GM21381 (cell line): Measurements from ENCODE around the gene SMAP1.
"Not testable (repeated sequence)": the region's sequence is repeated elsewhere in the genome, so short reads cannot be mapped to it uniquely, and the experiment has no call there.

Experiments used
- ATAC-seq: cut with Tn5 transposase; IDR thresholded peaks from one replicate; pipeline ENCODE4 v1.9.1; 2021; ENCODE audit warnings: mild to moderate bottlenecking, moderate library complexity; ENCODE audit not compliant: unreplicated experiment

Gene SMAP1

DNA sequence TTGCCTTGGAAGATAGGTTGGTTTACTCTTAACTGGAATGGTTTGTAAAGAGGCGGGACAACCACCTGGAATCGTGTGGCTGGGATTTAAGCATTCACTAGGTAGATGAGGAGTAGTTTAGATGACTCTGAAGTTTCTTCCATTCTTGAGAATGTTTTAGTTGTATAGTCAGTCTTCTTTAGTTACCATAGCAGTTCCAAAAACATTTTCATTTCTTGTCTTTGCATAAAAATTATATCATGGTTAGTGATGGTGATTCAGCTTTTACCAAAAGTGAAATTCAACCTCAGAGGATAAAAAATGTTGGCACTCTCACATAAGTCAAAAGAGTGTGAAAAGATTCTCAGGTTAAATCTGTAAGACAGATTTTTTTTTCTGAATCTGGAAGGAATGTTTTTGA lies 70.3 kb downstream of the SMAP1 start:
- ATAC-seq = no peak

DNA sequence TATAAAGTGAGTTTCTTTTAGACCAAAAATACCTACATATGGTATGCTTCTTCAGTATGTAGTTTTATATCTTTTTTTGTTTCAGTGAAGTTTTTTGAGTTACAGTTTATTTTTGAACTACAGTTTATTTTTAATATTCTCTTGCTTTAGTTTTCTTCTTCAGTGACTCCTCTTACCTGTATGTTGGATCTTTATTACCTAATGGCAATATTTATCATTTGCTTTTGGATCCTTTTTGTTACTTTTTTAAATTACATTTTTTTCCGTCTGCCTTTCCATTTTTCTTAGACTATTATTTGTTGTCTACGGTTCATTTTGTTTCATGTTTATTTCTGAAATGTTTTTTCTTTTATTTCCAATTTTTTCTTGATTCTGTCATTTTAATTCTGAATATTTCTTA lies 71.9 kb downstream of the SMAP1 start:
- ATAC-seq = no peak

DNA sequence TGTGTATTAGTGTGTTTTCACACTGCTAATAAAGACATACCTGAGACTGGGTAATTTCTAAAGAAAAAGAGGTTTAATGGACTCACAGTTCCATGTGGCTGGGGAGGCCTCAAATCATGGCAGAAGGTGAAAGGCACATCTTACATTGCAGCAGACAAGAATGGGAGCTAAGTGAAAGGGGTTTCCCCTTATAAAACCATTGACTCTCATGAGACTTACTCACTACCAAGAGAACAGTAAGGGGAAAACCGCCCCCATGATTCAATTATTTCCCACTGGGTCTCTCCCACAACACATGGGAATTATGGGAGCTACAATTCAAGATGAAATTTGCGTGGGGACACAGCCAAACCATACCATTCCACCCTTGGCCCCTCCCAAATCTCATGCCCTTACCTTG lies 73.1 kb downstream of the SMAP1 start:
- ATAC-seq = not testable (repeated sequence)

DNA sequence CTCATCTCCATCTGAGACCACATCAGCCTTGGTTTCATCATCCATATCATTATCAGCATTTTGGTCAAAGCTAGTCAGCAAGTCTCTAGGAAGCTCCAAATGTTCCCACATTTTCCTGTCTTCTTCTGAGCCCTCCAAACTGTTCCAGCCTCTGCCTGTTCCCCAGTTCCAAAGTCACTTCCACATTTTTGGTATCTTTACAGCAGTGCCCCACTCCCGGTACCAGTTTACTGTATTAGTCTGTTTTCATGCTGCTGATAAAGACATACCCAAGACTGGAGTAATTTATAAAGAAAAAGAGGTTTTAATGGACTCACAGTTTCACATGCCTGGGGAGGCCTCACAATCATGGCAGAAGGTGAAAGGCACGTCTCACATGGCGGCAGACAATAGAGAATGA lies 74.8 kb downstream of the SMAP1 start:
- not testable (repeated sequence) for ATAC-seq

DNA sequence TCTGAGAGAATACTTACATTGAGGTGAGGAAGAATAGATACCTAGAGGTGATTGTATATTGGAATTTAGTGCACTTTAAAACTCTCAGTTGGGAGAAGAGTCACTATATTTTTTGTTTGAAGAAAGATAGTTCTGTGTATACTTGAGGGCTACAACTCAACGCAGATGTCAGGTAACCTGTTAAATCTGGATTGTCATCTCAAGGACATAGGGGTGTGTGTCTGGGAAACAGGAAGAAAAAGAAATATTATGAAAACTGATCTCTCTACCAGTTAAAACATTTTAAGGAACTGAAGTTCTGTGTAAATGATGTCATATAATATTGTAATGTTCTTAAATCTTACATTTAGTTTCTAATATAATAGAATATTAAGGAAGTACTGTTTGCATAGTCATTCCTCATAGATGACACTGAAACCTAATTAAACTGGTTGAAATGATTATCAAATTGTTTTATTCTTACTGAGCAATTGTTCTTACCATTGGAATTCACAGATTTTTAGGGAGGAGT lies 86.2 kb downstream of the SMAP1 start:
- no peak for ATAC-seq

DNA sequence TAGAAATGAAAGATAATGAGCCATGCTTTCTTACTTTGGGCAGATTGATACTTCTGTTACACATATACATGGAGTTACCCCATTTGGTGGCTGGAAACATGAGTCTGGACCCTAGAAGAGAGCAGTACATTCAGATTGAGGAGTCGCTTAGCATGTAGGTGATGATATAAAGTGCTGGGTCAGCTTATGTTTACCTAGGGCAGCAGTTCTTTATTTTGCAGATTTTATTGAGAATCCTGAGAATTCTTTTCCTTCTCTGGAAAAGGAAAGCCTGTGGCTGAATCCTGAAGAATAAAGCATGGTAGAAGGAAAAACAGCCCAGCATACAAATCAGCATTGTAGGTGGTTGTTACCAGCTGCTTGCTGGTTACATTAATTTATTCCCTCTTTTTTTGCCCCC lies 91.2 kb downstream of the SMAP1 start:
- ATAC-seq = no peak

DNA sequence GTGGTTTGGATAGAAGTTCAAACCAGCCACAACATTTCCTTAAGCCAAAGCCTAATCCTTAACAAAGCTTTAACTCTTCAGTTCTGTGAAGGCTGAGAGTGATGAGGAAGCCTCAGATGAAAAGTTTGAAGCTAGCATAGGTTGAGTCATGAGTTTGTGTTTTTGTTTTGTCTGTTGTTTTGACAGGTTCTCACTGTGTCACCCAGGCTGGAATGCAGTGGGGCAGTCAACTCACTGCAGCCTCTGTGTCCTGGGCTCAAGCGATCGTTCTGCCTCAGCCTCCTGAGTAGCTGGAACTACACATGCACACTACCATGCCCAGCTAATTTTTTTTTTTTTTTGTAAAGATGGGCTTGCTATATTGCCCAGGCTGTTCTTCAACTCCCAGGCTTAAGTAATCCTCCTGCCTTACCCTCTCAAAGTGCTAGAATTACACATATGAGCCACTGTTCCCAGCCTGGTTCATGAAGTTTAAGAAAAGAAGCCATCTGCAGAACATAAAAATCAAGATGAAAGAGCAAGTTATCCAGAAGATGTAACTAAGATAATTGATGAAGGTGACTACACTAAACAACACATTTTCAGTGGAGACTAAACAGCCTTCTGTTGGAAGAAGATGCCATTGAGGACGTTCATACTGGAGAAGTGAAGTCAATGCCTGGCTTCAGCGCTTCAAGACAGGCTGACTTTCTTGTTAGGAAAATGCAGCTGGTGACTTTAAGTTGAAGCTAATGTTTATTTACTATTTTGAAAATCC lies 96.2 kb downstream of the SMAP1 start:
- no peak for ATAC-seq

DNA sequence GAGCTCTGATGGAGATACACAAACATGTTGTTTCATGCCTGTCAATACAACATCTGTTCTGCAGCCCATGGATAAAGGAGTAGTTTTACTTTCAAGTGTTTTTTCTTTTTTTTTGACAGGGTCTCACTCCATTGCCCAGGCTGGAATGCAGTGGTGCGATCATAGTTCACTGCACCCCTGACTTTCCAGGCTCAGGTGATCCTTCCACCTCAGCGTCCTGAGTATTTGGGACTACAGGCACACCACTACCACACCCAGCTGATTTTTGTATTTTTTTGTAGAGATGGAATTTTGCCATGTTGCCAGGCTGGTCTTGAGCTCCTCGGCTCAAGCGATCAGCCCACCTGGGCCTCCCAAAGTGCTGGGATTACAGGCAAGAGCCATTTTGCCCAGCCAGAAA lies 97.0 kb downstream of the SMAP1 start:
- ATAC-seq = no peak

DNA sequence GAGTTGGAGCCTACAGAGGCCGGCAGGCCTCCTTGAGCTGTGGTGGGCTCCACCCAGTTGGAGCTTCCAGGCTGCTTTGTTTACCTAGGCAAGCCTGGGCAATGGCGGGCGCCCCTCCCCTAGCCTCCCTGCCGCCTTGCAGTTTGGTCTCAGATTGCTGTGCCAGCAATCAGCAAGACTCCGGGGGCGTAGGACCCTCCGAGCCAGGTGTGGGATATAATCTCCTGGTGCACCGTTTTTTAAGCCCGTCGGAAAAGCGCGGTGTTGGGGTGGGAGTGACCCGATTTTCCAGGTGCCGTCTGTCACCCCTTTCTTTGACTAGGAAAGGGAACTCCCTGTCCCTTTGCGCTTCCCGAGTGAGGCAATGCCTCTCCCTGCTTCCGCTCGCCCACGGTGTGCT lies 103.7 kb downstream of the SMAP1 start:
- ATAC-seq = not testable (repeated sequence)

DNA sequence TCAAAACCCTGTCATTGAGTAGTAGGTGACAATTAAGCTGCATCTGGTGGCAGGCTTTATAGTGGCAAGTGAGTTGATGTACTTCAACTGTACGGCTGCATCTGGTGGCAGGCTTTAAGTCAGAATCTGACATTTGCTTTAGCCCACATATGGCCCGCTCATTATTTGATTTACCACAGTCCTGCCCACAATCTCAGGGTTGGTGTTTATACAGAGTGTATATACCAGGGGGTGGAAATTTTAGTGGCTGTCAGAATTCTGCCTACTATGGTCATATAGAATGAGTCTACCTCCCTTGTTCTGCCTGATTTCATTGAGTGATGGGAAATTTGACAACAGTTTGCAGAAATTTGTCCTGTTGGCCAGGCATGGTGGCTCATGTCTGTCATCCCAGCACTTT lies 112.3 kb downstream of the SMAP1 start:
- no peak for ATAC-seq

DNA sequence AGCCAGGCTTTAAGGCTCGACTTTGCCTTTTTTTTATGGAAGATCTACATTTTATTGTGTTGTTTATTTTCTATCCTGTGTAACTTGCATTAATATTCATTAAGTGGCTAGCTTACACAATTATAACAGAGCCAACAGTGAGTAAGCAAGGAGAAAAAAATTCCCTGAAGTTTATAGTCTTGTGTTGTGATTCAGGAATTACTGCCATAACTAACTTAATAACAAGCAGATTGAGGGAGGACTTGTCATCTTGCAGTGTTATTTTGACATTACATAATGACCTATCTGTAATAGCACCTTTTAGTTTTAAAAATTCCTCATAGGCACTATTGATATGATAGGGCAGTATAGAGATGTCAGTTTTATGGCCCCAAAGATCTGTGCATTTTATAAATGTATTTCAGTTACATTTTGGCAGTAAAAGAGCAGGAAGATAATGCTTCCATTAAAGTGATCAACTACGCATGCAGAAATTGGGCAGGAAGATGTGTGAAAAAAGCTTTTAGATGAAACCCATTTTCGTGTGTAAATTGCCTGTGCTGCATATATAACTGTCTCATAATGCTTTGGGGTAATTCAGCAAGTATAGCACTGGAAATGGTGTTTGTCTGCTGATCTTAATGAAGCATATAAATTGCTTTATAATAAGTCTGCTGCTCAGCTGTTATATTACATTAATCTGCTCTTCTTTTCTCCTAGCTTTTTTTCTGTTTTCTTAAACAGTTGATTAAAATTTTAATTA lies 123.0 kb downstream of the SMAP1 start:
- no peak for ATAC-seq

DNA sequence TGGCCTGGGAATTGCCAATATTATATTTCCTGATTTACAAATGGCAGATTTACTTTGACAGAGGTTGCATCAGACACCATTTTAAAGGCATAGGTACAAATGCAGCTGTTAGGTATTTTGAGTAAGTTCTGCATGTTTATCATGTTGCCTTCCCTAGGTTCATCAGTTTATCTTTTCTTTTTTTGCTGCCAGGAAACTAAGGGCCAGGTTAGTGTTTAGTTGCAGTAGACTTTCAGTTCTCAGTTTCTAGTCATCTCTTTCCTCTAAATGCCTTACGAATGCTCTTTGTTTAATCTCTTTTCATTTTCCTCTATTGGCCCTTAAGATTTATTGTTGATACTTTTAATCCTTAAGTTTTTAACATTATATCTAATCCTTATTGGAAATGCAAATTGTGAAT lies 129.9 kb downstream of the SMAP1 start:
- ATAC-seq = peak; percentile 93

DNA sequence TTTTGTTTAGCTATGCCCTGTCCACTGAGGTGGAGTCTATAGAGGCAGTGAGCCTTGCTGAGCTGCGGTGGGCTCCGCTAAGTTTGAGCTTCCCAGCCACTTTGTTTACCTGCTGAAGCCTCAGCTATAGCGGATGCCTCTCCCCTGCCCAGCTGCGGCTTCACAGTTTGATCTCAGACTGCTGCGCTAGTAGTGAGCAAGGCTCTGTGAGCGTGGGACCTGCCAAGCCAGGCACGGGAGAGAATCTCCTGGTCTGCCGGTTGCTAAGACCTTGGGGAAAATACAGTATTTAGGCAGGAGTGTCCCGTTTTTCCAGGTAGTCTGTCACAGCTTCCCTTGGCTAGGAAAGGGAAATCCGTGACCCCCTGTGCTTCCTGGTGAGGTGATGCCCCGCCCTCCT lies 138.4 kb downstream of the SMAP1 start:
- ATAC-seq = no peak

DNA sequence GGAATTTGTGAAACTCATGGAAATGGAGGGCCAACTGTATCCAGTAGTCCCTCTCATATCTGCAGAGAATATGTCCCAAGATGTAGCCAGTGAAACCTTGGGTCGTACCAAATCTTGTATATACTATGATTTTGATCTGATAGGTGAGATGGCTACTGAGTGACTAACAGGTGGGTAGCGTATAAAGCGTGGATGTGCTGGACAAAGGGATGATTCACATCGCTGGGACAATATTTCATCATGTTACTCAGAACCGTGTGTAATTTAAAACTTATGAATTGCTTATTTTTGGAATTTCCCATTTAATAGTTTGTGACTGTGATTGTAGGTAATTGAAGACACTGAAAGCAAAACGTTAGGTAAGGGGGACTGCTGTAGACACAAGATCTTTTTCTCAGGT lies 144.1 kb downstream of the SMAP1 start:
- ATAC-seq = no peak

DNA sequence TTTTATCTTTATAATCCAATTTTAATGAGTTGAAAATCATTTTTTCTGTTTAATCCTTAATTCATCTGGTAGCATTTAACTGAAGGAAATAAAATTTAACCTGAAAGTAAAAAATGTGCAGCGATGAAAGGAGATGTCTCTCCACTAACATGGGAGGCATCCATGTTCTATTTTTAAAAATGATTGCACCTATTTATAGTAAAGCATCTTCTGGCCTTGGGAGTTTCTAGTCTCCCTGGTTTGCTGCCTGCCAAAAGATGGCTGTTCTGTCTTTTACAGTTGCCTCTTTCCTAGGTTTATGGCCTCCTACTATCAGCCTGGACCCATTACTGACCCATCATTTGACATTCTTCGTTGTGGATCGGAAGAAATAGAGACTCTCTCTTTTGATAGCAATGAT lies 146.2 kb downstream of the SMAP1 start:
- no peak for ATAC-seq

DNA sequence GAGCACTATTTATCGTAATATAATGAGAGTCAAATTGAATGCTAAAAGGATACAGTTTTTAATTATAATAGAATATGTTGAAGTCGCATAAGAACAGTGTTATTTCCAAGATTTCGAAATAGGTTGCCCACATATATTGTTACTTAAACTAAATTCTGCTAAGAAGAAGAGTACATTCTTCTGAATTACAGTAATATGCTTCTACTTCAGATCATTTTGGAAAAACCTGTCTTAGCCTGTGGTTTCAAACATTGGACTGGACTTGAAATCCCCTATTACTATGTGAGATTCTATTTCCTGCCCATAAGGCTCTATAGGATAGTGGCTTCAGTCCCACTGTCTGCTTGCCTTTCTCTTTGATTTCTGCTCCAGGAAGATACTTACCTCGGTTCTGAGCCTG lies 152.0 kb downstream of the SMAP1 start:
- ATAC-seq = no peak

DNA sequence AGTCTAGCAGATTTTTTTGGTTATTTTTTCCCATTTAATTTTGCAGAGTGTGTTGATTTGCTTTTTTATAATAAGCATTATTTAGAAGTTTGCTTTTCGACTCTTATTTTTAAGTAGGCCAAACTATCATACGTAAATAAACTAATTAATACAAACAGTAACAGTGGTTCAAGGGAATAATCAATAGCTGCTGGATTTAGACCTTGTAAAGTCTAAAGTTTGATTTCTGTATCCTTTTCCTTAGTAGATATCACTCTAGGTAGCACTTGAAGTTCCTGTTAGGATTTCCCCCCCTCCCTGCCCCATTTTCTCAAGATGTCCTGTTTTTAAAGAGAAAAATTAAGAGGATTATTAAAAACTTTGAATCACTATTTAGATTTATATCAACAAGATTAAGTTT lies 153.1 kb downstream of the SMAP1 start:
- no peak for ATAC-seq

DNA sequence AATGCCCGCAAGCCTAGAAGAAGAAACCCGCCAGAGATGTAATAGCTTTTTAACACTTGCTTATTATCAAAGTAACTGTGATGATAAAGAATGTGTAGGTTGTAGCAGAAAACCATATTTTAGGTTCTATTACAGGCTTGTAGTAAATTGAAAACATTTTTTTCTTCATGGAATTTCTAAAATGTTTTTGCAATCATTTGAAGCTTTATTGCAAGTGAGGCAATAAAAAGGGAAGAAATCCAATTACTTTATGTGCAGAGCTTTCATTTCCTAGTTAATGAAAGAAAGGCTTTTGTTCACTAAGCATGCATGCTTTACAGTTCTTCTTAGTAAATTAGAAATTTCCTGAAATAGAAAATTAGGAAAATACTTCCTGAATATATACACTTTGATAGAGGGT lies 154.1 kb downstream of the SMAP1 start:
- ATAC-seq = no peak

DNA sequence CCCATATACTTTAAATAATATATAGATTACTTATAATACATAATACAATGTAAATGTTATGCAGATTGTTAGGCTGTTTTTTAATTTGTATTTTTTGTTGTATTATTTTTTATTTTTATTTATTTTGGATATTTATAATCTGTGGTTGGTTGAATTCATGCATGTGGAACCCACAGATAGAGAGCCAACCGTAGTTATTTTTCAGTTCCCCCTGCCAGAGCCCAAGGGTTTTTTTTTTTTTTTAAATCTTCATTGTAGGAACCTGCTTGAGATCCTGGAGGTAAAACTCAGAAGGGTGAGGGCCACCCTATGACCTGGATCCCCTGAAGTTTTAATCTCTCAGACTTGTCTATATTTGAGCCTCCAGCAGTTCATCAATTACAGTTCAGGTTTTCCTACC lies 156.0 kb downstream of the SMAP1 start:
- no peak for ATAC-seq

DNA sequence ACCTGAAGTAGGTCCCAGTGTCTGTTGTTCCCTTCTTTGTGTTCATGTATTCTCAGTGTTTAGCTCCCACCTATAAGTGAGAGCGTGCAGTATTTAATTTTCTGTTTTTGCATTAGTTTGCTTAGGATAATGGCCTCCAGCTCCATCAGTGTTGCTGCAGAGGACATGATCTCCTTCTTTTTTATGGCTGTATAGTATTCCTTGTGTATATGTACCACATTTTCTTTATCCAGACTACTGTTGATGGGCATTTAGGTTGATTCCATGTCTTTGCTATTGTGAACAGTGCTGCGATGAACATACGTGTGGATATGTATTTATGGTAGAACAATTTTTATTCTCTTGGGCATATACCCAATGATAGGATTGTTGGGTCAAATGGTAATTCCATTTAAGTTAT lies 163.7 kb downstream of the SMAP1 start:
- ATAC-seq = no peak

DNA sequence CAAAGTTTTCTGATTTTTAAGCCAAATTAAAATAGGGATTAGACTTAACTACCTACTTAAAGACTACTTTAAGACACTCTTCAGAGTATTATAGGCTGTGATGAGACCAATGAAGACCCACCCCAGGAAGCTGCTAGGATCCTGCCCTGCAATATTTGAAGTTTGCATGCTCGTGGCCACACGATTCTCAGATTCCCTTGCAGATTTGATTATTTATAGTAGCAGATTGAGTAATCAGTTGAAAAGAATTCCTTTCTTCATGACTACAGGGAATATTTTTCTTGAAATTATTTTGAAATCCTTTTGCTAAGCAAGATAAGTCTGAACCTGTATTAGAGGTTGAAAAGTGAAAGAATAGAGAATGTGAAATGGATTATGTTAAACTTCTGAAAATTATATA lies 166.8 kb downstream of the SMAP1 start:
- ATAC-seq = no peak

DNA sequence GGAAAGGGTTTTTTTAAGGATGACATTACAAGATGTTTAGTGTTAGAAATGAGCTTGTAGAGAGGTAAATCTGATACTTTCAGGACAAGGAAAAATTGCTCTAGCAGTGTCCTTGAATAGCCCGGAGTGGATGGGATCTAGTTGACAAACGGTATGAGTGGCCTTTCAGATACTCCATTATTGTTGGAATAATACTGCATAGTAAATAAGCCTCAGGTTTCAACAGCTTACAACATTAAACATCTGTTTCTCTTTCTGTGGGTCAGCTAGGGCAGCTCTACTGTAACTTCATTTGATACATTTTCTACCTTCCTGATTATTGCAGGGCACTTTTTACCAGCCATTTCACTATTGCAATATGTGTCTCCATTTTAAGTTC lies 171.2 kb downstream of the SMAP1 start:
- no peak for ATAC-seq
